Esophagus muscularis mucosa (tissue), 4 donors: ENCODE measurements around the gene RAD51B.

Experiments used
- EP300 ChIP-seq: sonication (generic); formaldehyde crosslinking; IDR thresholded peaks from one replicate; pipeline ENCODE4 v1.6.1; 2017; ENCODE audit warnings: antibody characterized with exemption
- POLR2A ChIP-seq: fragments of 450-650 bp; IDR thresholded peaks from one replicate; pipeline ENCODE4 v1.6.1; 2017; ENCODE audit warnings: antibody characterized with exemption, moderate library complexity, mild to moderate bottlenecking, low read depth
- POLR2AphosphoS5 ChIP-seq, 2 donors: sonication (generic); formaldehyde crosslinking; IDR thresholded peaks; one replicate each; pipeline ENCODE4 v1.6.1; 2017; ENCODE audit warnings: antibody characterized with exemption in 2 of 2
- TF ChIP-seq, protein P1 (sequence below), 3 experiments: fragments of 200-600 bp in 2 of 3; fragments of 450-650 bp in 1 of 3; sonication (generic) in 2 of 3; IDR thresholded peaks; one replicate each; pipeline ENCODE4 v1.5.1; 2017 to 2019; ENCODE audit warnings: antibody characterized with exemption in 3 of 3, mild to moderate bottlenecking in 2 of 3, moderate library complexity in 1 of 3

DNA sequence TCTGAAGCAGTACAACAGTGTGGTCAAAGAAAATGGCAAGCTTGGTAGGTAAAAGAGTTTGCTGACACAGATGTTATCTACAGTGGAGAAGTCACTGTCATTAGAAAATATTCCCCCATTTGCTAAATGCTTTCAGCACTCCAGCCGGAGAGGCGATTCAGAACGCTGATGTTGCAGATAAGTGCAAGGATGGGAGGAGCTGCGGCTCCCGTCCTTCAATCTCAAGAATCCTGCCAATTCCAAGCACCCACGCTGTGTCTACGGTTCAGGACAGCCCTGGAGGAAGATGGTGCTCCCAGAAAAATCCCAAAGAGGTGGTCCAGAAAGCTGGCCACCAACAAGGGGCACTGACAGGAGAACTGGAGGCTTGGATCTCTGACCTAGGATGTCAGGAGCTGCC lies 894.2 kb downstream of the RAD51B start:
- TF ChIP-seq, protein P1, sequence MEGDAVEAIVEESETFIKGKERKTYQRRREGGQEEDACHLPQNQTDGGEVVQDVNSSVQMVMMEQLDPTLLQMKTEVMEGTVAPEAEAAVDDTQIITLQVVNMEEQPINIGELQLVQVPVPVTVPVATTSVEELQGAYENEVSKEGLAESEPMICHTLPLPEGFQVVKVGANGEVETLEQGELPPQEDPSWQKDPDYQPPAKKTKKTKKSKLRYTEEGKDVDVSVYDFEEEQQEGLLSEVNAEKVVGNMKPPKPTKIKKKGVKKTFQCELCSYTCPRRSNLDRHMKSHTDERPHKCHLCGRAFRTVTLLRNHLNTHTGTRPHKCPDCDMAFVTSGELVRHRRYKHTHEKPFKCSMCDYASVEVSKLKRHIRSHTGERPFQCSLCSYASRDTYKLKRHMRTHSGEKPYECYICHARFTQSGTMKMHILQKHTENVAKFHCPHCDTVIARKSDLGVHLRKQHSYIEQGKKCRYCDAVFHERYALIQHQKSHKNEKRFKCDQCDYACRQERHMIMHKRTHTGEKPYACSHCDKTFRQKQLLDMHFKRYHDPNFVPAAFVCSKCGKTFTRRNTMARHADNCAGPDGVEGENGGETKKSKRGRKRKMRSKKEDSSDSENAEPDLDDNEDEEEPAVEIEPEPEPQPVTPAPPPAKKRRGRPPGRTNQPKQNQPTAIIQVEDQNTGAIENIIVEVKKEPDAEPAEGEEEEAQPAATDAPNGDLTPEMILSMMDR (IDR thresholded peaks at IDR 0.05): no peak
- TF ChIP-seq EP300: no peak
- no peak for TF ChIP-seq POLR2AphosphoS5 (IDR thresholded peaks at IDR 0.05)
- no peak for TF ChIP-seq POLR2A
